ENCODE measurements around the gene PIEZO1. TPM values are rescaled to one million over a fixed set of nuclear protein-coding genes. Genes with fewer than 3 reads are reported as not detected.

The PIEZO1 gene
- total RNA-seq, 1 experiment from 2014 or later = 71.1 TPM

DNA sequence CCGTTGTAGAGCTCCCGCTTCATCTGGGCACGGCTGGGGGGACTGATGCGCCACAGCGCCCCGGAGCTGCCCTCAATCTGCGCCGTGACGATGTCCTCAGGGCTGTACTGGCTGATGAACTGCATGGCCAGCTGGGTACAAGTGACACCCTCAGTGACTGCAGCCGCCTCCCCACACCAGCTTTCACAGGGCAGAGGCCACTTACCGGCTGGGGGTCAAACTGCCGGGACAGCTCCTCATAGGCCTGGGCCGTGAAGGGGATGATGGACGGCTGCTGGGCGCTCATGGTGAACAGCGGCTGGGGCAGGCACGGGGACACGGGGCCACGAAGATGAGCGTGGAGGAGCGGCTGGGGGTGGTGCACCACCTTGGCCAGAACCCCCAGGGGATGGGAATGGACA is 68.4 kb downstream of the PIEZO1 start:
- Histone ChIP-seq H2BK12ac (ENCODE audit: insufficient read length, low read depth, low read length) (no peak overlapping the region), H2BK15ac (ENCODE audit: low read depth, low read length) (no peak overlapping the region), H3K4me2 (ENCODE audit: insufficient read depth, insufficient read length, low read length) (no peak overlapping the region), H3K27me3 (ENCODE audit: insufficient read depth, low read length) (no peaks in the 10 kb centered on the region), H4K8ac (replicated peaks; ENCODE audit: insufficient read length, low read depth, low read length) (no peak overlapping the region), H2BK20ac (ENCODE audit: low read depth, low read length, poor library complexity, severe bottlenecking) (no peak overlapping the region), H4K20me1 (ENCODE audit: control insufficient read depth, insufficient read depth, insufficient read length) (no peaks in the 10 kb centered on the region), H3K56ac (ENCODE audit: insufficient read length, low read depth, low read length) (no peak overlapping the region), H3K79me2 (ENCODE audit: insufficient read depth, low read length) (no peaks in the 10 kb centered on the region), H3K27ac (ENCODE audit: insufficient read length, low read depth, low read length) (no peak overlapping the region), H3K79me1 (ENCODE audit: insufficient read depth, low read depth, low read length, poor library complexity, severe bottlenecking) (no peaks in the 10 kb centered on the region), H4K5ac (ENCODE audit: insufficient read length, low read depth, low read length) (no peak overlapping the region), H3K9ac (ENCODE audit: extremely low read depth, insufficient read length, low read length) (no peak overlapping the region), H3T11ph (ENCODE audit: low read length) (no peak overlapping the region), H3K23me2 (ENCODE audit: insufficient read length, low read depth, low read length, poor library complexity, severe bottlenecking) (no peaks in the 10 kb centered on the region), H3K9me3 (ENCODE audit: control insufficient read depth, low read depth, low read length) (no peaks in the 10 kb centered on the region), H2AFZ (ENCODE audit: low read length) (no peak overlapping the region), H3K4me1 (ENCODE audit: insufficient read depth, low read length) (no peaks in the 10 kb centered on the region), H2AK5ac (ENCODE audit: insufficient read length, low read length) (no peak overlapping the region), H4K91ac (ENCODE audit: insufficient read length, low read depth, low read length) (no peak overlapping the region), H2BK120ac (ENCODE audit: low read depth, low read length, poor library complexity, severe bottlenecking) (no peak overlapping the region), H3K4ac (ENCODE audit: low read depth, low read length) (no peak overlapping the region), H3K14ac (ENCODE audit: insufficient read depth, low read length) (no peak overlapping the region), H3K23ac (ENCODE audit: insufficient read length, low read depth, low read length) (no peak overlapping the region), H2BK5ac (ENCODE audit: insufficient read length, low read length) (no peak overlapping the region), H3K18ac (ENCODE audit: insufficient read length, low read depth, low read length) (no peak overlapping the region)
- no peaks in the 10 kb centered on the region for H3K27me3 Mint-ChIP-seq (ENCODE audit: low read depth)
- H3K27ac Mint-ChIP-seq = no peak overlapping the region; a peak in 1 of 7 replicates
- DNase-seq = no peak
- H3K4me3 Mint-ChIP-seq = no peak overlapping the region
- H3K9me3 Mint-ChIP-seq = no peaks in the 10 kb centered on the region
- H3K36me3 Mint-ChIP-seq (ENCODE audit: insufficient read depth in 1 of 3, low read depth in 3 of 3) = peaks cover 10 to 42% (median 40%) of the 10 kb centered on the region in 3 experiments; a peak in 6 of 7 replicates
- H3K4me1 Mint-ChIP-seq = peaks cover 0 to 6% of the 10 kb centered on the region in 2 experiments; a peak in 1 of 4 replicates
- TF ChIP-seq, protein P1, sequence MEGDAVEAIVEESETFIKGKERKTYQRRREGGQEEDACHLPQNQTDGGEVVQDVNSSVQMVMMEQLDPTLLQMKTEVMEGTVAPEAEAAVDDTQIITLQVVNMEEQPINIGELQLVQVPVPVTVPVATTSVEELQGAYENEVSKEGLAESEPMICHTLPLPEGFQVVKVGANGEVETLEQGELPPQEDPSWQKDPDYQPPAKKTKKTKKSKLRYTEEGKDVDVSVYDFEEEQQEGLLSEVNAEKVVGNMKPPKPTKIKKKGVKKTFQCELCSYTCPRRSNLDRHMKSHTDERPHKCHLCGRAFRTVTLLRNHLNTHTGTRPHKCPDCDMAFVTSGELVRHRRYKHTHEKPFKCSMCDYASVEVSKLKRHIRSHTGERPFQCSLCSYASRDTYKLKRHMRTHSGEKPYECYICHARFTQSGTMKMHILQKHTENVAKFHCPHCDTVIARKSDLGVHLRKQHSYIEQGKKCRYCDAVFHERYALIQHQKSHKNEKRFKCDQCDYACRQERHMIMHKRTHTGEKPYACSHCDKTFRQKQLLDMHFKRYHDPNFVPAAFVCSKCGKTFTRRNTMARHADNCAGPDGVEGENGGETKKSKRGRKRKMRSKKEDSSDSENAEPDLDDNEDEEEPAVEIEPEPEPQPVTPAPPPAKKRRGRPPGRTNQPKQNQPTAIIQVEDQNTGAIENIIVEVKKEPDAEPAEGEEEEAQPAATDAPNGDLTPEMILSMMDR (conservative IDR thresholded peaks at IDR 0.05) = no peak
- WGBS (ENCODE audit: extremely low coverage, insufficient read length, low lambda C conversion rate) = no CpG with 5 or more reads among the region's 21 CpGs
